Colonic mucosa (tissue), 4 donors: Measurements from ENCODE around the gene CHAF1B. TPM values are rescaled to one million over a fixed set of nuclear protein-coding genes. Genes with fewer than 3 reads are reported as not detected.
A peak's percentile ranks its signal among the peaks of the same experiment; 100 is the strongest.

ENCODE experiments used
- DNase-seq: peaks from one replicate; pipeline ENCODE4 v3.0.0-alpha.2; 2020
- H3K27ac ChIP-seq: fragments of 200-600 bp; one replicate; pipeline ENCODE4 v1.8.0; 2021
- H3K27me3 ChIP-seq: fragments of 200-600 bp; one replicate; pipeline ENCODE4 v1.8.0; 2021
- H3K36me3 ChIP-seq: fragments of 200-600 bp; one replicate; pipeline ENCODE4 v1.8.0; 2021
- H3K4me1 ChIP-seq: fragments of 200-600 bp; one replicate; pipeline ENCODE4 v1.8.0; 2021; ENCODE audit warnings: mild to moderate bottlenecking
- H3K4me3 ChIP-seq: fragments of 200-600 bp; one replicate; pipeline ENCODE4 v1.8.0; 2021
- H3K9ac ChIP-seq, 2 donors: one replicate each; pipeline ENCODE4 v1.7.0; 2013; ENCODE audit warnings: control low read depth in 2 of 2, low read depth in 2 of 2, low read length in 2 of 2
- H3K9me3 ChIP-seq: fragments of 200-600 bp; one replicate; pipeline ENCODE4 v1.8.0; 2021
- intact Hi-C: fragments of 100-400 bp; cut with DNase I; formaldehyde crosslinking; loops from one replicate; pipeline ENCODE4 v1.14.1; 2022
- total RNA-seq, 2 donors: library from RNA; stranded (reverse); fragmentation: NEBNext Ultra II Directional in 1 of 2; extraction: Animal tissue kit (Norgen Biotek cat#: 25700) in 1 of 2; gene quantifications; one replicate each; pipeline ENCODE4 v1.2.1, GENCODE V29; 2021
- TF ChIP-seq, protein P1 (sequence below): fragments of 200-600 bp; IDR thresholded peaks from one replicate; pipeline ENCODE4 v1.8.0; 2022; ENCODE audit warnings: antibody characterized with exemption, mild to moderate bottlenecking
- donor health status: healthy.
- donor health status: DM: no; HTN: no; CAD: no.
- donor health status: DM: no; HTN: no; CAD: no.

The CHAF1B gene
- total RNA-seq, 2 donors from 2014 or later: 2.5 to 12.0 TPM

DNA sequence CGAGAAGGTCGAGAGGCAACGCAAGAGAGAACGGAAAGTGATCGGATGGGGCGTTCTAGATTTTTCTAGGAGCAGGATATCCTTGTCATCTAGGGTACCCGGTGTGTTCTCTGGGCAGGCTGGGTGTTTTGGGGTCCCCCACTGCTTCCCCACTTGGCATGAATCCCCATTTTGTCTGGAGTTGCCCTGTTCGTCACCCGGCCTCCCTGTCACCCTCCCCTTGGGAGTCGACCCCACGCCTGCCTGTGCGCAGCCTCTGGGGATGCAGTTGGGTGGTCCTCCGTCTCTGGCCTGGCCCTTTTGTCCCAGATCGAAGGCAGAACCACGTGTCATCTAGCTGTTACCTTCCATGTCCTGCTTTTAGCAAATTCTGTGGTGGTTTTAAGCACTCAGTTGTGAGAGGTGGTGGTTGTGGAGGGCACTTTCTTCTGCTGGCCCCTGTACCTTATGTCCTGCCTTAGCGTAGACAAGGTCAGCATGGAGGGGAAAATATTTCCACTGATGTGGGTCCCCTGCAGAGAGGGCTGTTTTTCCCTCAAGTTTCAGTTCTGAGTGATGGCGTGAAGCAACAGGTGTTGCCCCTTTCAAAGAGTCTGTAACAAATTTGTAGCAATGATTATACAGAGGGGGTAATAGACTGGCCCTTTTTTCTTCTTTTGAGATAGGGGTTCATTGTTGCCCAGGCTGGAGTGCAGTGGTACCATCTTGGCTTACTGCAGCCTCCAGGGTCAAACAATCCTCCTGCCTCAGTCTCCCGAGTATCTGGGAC lies 35.6 kb downstream of the CHAF1B start:
- no peak for DNase-seq
- no peak overlapping the region for H3K9ac ChIP-seq
- H3K4me3 ChIP-seq: no peak overlapping the region
- no peaks in the 10 kb centered on the region for H3K27me3 ChIP-seq
- H3K36me3 ChIP-seq: no peaks in the 10 kb centered on the region
- no peaks in the 10 kb centered on the region for H3K9me3 ChIP-seq
- H3K27ac ChIP-seq: no peak overlapping the region
- TF ChIP-seq, protein P1, sequence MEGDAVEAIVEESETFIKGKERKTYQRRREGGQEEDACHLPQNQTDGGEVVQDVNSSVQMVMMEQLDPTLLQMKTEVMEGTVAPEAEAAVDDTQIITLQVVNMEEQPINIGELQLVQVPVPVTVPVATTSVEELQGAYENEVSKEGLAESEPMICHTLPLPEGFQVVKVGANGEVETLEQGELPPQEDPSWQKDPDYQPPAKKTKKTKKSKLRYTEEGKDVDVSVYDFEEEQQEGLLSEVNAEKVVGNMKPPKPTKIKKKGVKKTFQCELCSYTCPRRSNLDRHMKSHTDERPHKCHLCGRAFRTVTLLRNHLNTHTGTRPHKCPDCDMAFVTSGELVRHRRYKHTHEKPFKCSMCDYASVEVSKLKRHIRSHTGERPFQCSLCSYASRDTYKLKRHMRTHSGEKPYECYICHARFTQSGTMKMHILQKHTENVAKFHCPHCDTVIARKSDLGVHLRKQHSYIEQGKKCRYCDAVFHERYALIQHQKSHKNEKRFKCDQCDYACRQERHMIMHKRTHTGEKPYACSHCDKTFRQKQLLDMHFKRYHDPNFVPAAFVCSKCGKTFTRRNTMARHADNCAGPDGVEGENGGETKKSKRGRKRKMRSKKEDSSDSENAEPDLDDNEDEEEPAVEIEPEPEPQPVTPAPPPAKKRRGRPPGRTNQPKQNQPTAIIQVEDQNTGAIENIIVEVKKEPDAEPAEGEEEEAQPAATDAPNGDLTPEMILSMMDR: no peak
- intact Hi-C loops: loop anchor here (5.0 to 10.0 kb wide), 2 partner anchors 167 to 504 kb away; no protein-coding TSS in a partner anchor
- H3K4me1 ChIP-seq: no peaks in the 10 kb centered on the region

DNA sequence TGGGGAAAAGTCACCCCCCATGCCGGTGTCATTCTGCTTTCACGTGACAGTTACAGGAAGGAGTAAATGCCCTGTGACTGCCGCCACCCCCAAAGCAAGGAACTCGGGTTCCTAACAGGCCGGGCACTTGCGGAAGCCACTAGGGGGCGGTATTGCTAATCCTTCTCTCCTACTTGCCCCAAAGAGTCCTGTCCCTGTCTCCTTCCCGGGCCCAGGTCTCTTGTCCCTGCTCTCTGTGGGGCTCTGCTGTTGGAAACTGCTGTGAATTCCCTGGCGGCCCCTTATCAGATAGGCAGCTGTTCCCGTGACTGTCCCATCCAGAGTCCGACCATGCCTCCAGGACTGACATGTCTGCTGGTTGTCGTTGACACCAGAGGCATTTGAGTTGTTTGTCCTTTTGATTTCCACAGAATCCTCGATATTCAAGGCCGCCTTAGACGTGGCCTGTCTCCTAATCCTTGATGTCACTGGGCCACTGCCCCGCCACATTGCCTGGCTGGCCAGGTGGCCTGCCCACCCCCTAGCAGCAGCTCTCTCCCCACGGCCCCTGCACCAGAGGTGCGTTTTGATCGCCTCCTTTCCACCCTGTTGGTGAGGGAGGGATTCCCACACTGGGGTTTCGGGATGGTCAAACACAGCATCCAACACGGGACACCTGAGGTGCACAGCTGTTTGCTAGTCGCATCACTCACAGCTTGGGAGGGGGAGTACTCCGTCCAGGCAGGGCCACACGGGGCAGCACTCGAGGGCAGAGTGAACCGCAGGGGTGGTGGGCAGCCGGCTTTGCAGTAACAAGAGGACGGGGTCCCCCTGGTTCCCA lies 37.3 kb downstream of the CHAF1B start:
- intact Hi-C loops: loop anchor here (5.0 to 10.0 kb wide), 2 partner anchors 165 to 502 kb away; no protein-coding TSS in a partner anchor
- TF ChIP-seq, protein P1: peak; percentile 67

DNA sequence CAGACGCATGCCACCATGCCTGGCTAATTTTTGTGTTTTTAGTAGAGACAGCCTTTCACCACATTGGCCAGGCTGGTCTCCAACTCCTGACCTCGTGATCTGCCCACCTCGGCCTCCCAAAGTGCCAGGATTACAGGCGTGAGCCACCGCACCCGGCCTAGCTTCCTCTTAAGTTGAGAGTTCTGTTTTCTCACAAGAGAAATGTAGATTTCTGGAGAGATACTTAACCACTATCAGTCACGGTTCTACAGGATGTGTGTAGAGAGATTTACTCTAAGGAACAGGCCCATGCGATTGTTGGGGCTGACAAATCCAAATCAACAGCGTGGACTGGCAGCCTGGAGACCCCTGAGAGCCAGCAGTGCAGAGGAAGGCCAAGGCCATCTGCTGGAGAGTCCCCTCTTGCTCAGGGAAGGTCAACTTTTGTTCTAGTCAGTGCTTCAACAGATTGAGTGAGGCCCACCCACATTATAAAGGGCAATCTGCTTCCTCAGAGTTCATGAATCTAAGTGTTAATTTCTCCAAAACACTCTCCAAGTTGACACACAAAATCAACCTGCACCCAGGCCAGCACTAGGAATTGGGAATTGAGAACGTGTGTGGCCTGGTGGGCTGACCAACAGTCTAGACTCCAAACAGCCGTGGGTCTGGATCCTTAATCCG lies 38.7 kb downstream of the CHAF1B start:
- intact Hi-C loops: loop anchor here (5.0 to 10.0 kb wide), 2 partner anchors 163 to 501 kb away; no protein-coding TSS in a partner anchor

More for the DNA sequence above, 37.3 kb downstream of the CHAF1B start:
- H3K27me3 ChIP-seq: no peaks in the 10 kb centered on the region
- no peak overlapping the region for H3K9ac ChIP-seq
- H3K9me3 ChIP-seq: no peaks in the 10 kb centered on the region
- peak; percentile 62 for DNase-seq
- H3K4me3 ChIP-seq: no peak overlapping the region
- H3K36me3 ChIP-seq: no peaks in the 10 kb centered on the region
- H3K4me1 ChIP-seq: no peaks in the 10 kb centered on the region
- H3K27ac ChIP-seq: no peak overlapping the region

DNA sequence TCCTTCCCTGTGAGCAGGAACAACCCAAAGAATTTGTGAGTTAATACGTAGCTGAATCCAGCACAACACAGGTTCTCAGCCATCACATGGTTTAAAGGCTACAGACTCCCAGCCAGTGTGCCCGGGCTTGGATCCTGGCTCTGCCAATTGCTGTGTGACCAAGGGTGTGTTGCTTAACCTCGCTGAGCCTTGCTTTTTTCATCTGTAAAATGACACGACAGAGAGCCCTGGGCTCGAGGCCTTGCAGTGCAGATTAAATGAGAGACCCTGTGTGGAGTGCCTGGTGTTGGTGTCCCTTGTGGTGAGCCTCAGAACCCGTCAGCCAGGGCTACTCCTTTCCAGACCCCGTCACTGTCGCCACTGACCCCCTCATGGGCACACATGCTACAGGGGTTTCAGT lies 39.4 kb downstream of the CHAF1B start:
- no peak for DNase-seq
- TF ChIP-seq, protein P1: no peak
- H3K9me3 ChIP-seq: no peaks in the 10 kb centered on the region
- no peak overlapping the region for H3K4me3 ChIP-seq
- H3K27me3 ChIP-seq: no peaks in the 10 kb centered on the region
- intact Hi-C loops: loop anchor here (5.0 to 10.0 kb wide), 2 partner anchors 163 to 500 kb away; no protein-coding TSS in a partner anchor
- no peaks in the 10 kb centered on the region for H3K36me3 ChIP-seq
- no peak overlapping the region for H3K9ac ChIP-seq
- H3K4me1 ChIP-seq: no peaks in the 10 kb centered on the region
- H3K27ac ChIP-seq: no peak overlapping the region

More for the DNA sequence above, 38.7 kb downstream of the CHAF1B start:
- Histone ChIP-seq H3K36me3 (no peaks in the 10 kb centered on the region), H3K27me3 (no peaks in the 10 kb centered on the region), H3K9ac (no peak overlapping the region), H3K4me3 (no peak overlapping the region), H3K27ac (no peak overlapping the region), H3K9me3 (no peaks in the 10 kb centered on the region), H3K4me1 (no peaks in the 10 kb centered on the region)
- no peak for DNase-seq
- TF ChIP-seq, protein P1: no peak

DNA sequence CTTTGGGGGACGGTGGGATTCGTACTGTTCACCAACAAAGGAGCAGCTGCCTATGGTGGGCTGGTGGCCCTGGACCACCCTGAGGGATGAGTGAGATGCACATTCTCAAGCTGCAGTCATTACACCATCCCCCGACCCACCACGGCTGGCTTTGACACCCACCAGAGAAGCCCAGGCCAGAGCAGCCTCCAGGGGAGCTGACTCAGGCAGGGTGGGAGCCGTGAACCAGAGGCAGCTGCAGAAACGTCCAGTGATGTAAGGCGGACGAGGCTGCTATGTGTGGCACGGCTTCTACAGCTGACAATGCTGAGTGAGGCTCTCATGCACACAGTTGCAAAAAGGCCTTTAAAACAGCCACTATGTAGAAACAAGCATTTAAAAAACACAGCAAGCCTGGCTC lies 40.1 kb downstream of the CHAF1B start:
- H3K9ac ChIP-seq: no peak overlapping the region
- no peaks in the 10 kb centered on the region for H3K36me3 ChIP-seq
- H3K4me3 ChIP-seq: no peak overlapping the region
- intact Hi-C loops: loop anchor here (10.0 kb wide), 1 partner anchor 500 kb away; no protein-coding TSS in a partner anchor
- no peak overlapping the region for H3K27ac ChIP-seq
- no peaks in the 10 kb centered on the region for H3K9me3 ChIP-seq
- TF ChIP-seq, protein P1: no peak
- no peaks in the 10 kb centered on the region for H3K27me3 ChIP-seq
- DNase-seq: no peak
- H3K4me1 ChIP-seq: no peaks in the 10 kb centered on the region
